Liver (tissue), 9 donors: ENCODE measurements around the gene ZNF710. TPM values are rescaled to one million over a fixed set of nuclear protein-coding genes. Genes with fewer than 3 reads are reported as not detected.

Experiments
- DNase-seq: peaks from one replicate; pipeline ENCODE4 v3.0.0-alpha.2; 2017; ENCODE audit warnings: low spot score
- H3K27ac ChIP-seq, 2 donors: one replicate each; pipeline ENCODE4 v1.7.0; 2013; ENCODE audit warnings: inconsistent platforms in 2 of 2, low read length in 2 of 2, control low read depth in 1 of 2, low read depth in 1 of 2, mild to moderate bottlenecking in 1 of 2
- H3K27me3 ChIP-seq, 4 donors: one replicate each; pipeline versions ENCODE4 v1.6.1 to v1.7.0; 2013; ENCODE audit warnings: low read length in 3 of 4, inconsistent platforms in 1 of 4, mild to moderate bottlenecking in 1 of 4, moderate library complexity in 1 of 4; ENCODE audit not compliant: control insufficient read depth in 4 of 4, insufficient read depth in 4 of 4
- H3K36me3 ChIP-seq, 4 donors: one replicate each; pipeline versions ENCODE4 v1.6.1 to v1.7.0; 2013; ENCODE audit warnings: low read length in 3 of 4, mild to moderate bottlenecking in 3 of 4, low read depth in 1 of 4, moderate library complexity in 1 of 4; ENCODE audit not compliant: control insufficient read depth in 4 of 4, insufficient read depth in 3 of 4
- H3K4me1 ChIP-seq, 4 donors: one replicate each; pipeline versions ENCODE4 v1.6.1 to v1.7.0; 2013; ENCODE audit warnings: low read length in 3 of 4, mild to moderate bottlenecking in 3 of 4, moderate library complexity in 1 of 4; ENCODE audit not compliant: control insufficient read depth in 4 of 4, insufficient read depth in 4 of 4
- H3K4me3 ChIP-seq, 3 donors: one replicate each; pipeline versions ENCODE4 v1.6.1 to v1.7.0; 2013; ENCODE audit warnings: low read length in 3 of 3, control low read depth in 1 of 3, low read depth in 1 of 3, mild to moderate bottlenecking in 1 of 3
- H3K9ac ChIP-seq, 2 donors: one replicate each; pipeline ENCODE4 v1.7.0; 2013; ENCODE audit warnings: low read length in 2 of 2, mild to moderate bottlenecking in 2 of 2, moderate library complexity in 2 of 2, control low read depth in 1 of 2, low read depth in 1 of 2
- H3K9me3 ChIP-seq, 4 donors: one replicate each; pipeline versions ENCODE4 v1.6.1 to v1.7.0; 2013; ENCODE audit warnings: low read length in 3 of 4; ENCODE audit not compliant: control insufficient read depth in 4 of 4
- CTCF ChIP-seq: fragments of 150-350 bp; IDR thresholded peaks from 2 replicates; pipeline ENCODE4 v1.5.1; 2017; ENCODE audit warnings: improper control_type of control experiment, low read depth, low read length; ENCODE audit not compliant: missing input control
- EGR1 ChIP-seq, 2 donors: IDR thresholded peaks; 2 replicates each; pipeline ENCODE4 v1.6.1; 2016 to 2018; ENCODE audit warnings: antibody characterized with exemption in 2 of 2, low read depth in 2 of 2
- FOXA2 ChIP-seq: IDR thresholded peaks from 2 replicates; pipeline ENCODE4 v1.6.1; 2016; ENCODE audit warnings: antibody characterized with exemption
- GABPA ChIP-seq, 2 donors: IDR thresholded peaks in 1 of 2; conservative IDR thresholded peaks in 1 of 2; 2 replicates each; pipeline ENCODE4 v1.6.1; 2016; ENCODE audit warnings: antibody characterized with exemption in 2 of 2, mild to moderate bottlenecking in 1 of 2, moderate library complexity in 1 of 2
- HNF4G ChIP-seq: IDR thresholded peaks from 2 replicates; pipeline ENCODE4 v1.6.1; 2016; ENCODE audit warnings: antibody characterized with exemption
- RAD21 ChIP-seq, 2 donors: IDR thresholded peaks; 2 replicates each; pipeline ENCODE4 v1.6.1; 2016; ENCODE audit warnings: antibody characterized with exemption in 2 of 2, mild to moderate bottlenecking in 2 of 2
- REST ChIP-seq: IDR thresholded peaks from 2 replicates; pipeline ENCODE4 v1.6.1; 2016; ENCODE audit warnings: antibody characterized with exemption, mild to moderate bottlenecking
- SP1 ChIP-seq: IDR thresholded peaks from 2 replicates; pipeline ENCODE4 v1.6.1; 2018; ENCODE audit warnings: antibody characterized with exemption, mild to moderate bottlenecking
- TAF1 ChIP-seq: conservative IDR thresholded peaks from 2 replicates; pipeline ENCODE4 v1.6.1; 2016; ENCODE audit warnings: antibody characterized with exemption, mild to moderate bottlenecking
- WGBS: extraction: QIAGEN DNeasy Blood & Tissue Kit; methylation state at CpG from one replicate; pipeline ENCODE4 v1.1.7; 2013; 5-methylcytosine and 5-hydroxymethylcytosine counted together
- polyA plus RNA-seq, 2 donors: library from polyadenylated mRNA; stranded (reverse) in 1 of 2; unstranded in 1 of 2; fragments of 200-250 nt in 1 of 2; fragments of >200 nt in 1 of 2; fragmentation: Nextera tagmentation in 1 of 2; extraction: Ambion mirVana in 1 of 2; gene quantifications; one replicate each; pipeline versions ENCODE4 v1.2.1 to v1.2.3, GENCODE V29; 2013 to 2015
- total RNA-seq, 2 donors: library from RNA; depleted of rRNA; stranded (reverse); fragments of >200 nt; gene quantifications; one replicate each; pipeline ENCODE4 v1.2.3, GENCODE V29; 2014
- donor health status: healthy.
- donor health status: healthy.
- donor health status: healthy.
- donor health status: healthy.
- donor health status: healthy.

Gene ZNF710
- total and polyA plus RNA-seq, 4 donors = 1.9 to 15.3 (median 5.4) TPM

- no peaks in the 10 kb centered on the region for H3K27me3 ChIP-seq
- TF ChIP-seq GABPA (IDR thresholded peaks at IDR 0.05 in 1 of 2, conservative IDR thresholded peaks at IDR 0.05 in 1 of 2) (no peak), RAD21 (IDR thresholded peaks at IDR 0.05) (peak in 1 of 2 donors; percentile 15)
- no peaks in the 10 kb centered on the region for H3K9me3 ChIP-seq
- H3K27ac ChIP-seq = peak overlapping the region; percentile 64 to 88
- 75% methylated on average over 8 of the region's 8 CpGs for WGBS
- peaks cover 8 to 34% (median 21%) of the 10 kb centered on the region in 4 donors for H3K4me1 ChIP-seq
- no peak for DNase-seq
- no peak overlapping the region for H3K4me3 ChIP-seq
- H3K9ac ChIP-seq = no peak overlapping the region
- H3K36me3 ChIP-seq = no peaks in the 10 kb centered on the region
Observed at GRCh38 chr15:90004671-90005070, 3.5 kb downstream of the ZNF710 start.

GRCh38 chr15:90006217-90007075, 5.3 kb downstream of the ZNF710 start:
- 63% methylated on average over 4 of the region's 4 CpGs for WGBS
- Histone ChIP-seq H3K4me3 (no peak overlapping the region), H3K9ac (peak overlapping the region in 1 of 2 donors; percentile 8), H3K27me3 (no peaks in the 10 kb centered on the region), H3K4me1 (peaks cover 6 to 34% (median 19%) of the 10 kb centered on the region in 4 donors), H3K27ac (peak overlapping the region; percentile 67 to 71), H3K36me3 (no peaks in the 10 kb centered on the region), H3K9me3 (peaks cover 0 to 1% (median 0%) of the 10 kb centered on the region in 4 donors)
- TF ChIP-seq RAD21 (IDR thresholded peaks at IDR 0.05) = peak in 1 of 2 donors; percentile 11
- no peak for TF ChIP-seq GABPA (IDR thresholded peaks at IDR 0.05 in 1 of 2, conservative IDR thresholded peaks at IDR 0.05 in 1 of 2)
- no peak for TF ChIP-seq HNF4G
- TF ChIP-seq CTCF = no peak
- DNase-seq = no peak

- Histone ChIP-seq H3K36me3 (no peaks in the 10 kb centered on the region), H3K4me1 (peaks cover 6 to 34% (median 19%) of the 10 kb centered on the region in 4 donors), H3K27ac (no peak overlapping the region), H3K27me3 (no peaks in the 10 kb centered on the region), H3K9ac (no peak overlapping the region), H3K4me3 (no peak overlapping the region), H3K9me3 (peaks cover 0 to 3% (median 1%) of the 10 kb centered on the region in 4 donors)
- WGBS = 69% methylated on average over 4 of the region's 4 CpGs
- no peak for DNase-seq
- no peak for TF ChIP-seq EGR1 (IDR thresholded peaks at IDR 0.05; ENCODE audit: low read depth in 2 of 2)
- no peak for TF ChIP-seq RAD21 (IDR thresholded peaks at IDR 0.05)
- no peak for TF ChIP-seq FOXA2
- TF ChIP-seq CTCF = no peak
- no peak for TF ChIP-seq SP1
- no peak for TF ChIP-seq REST
- no peak for TF ChIP-seq TAF1
Observed at GRCh38 chr15:90007076-90007460, 5.9 kb downstream of the ZNF710 start.
